Astrocyte of the spinal cord (primary cell): ENCODE measurements around the gene ARHGAP31.
"Not testable (repeated sequence)": the region's sequence is repeated elsewhere in the genome, so short reads cannot be mapped to it uniquely, and the experiment has no call there.

Source experiments
- DNase-seq: peaks from one replicate; pipeline ENCODE4 v3.0.0; 2011; ENCODE audit warnings: low read depth, low spot score
- H3K4me3 ChIP-seq: 2 replicates; pipeline ENCODE4 v1.5.1; 2011; ENCODE audit warnings: low read depth, mild to moderate bottlenecking, low read length, moderate library complexity
- in situ Hi-C: cut with HindIII; loops from 2 replicates; pipeline ENCODE4 v1.10.0; 2017; ENCODE audit warnings: low sequenced_read_pairs
- TF ChIP-seq, protein P1 (sequence below): IDR thresholded peaks from 2 replicates; pipeline ENCODE4 v1.5.1; 2012; ENCODE audit warnings: low read depth, mild to moderate bottlenecking, low read length, inconsistent platforms

Gene ARHGAP31

DNA sequence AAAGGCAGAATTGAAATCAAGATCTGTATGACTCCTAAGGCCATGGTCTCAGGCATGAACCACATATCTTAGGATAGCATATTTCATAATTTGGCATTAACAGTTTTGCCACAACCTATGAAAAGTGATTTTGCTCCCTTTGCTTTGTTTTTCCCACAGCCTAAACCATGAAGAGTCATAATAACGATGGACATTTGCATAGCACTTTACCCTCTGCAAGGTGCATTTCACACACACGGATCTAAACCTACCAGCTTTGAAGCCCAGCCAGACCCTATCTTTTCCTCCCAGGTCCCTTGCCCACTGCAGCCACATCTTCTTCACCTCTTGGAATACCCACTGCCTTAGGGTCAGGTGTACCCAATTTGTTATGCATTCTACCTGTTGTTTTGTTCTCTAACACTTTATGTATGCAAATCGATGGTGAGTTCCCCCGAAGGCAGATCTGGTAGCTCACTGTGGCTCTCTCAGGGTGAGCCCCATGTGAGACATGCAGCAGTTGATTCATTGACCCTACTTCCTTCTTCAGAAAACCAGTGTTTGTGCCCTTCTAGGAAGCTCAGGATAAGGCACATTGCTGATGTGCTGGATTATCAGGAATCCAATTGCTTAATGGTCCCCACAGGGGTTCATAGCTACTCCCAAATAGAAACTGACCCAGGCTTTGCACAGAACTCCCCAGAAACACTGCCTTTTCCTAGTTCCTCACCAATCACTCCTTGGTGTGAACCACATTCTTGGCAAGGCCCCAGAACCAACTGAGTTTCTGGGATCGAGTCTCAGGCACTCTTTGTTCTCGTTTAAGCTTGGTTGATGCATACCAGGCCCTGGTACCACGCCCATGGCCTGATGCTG, 8.7 kb downstream of the ARHGAP31 start:
- peak; percentile 21 for DNase-seq
- no peak overlapping the region for H3K4me3 ChIP-seq
- in situ Hi-C loops = no loop called here
- TF ChIP-seq, protein P1, sequence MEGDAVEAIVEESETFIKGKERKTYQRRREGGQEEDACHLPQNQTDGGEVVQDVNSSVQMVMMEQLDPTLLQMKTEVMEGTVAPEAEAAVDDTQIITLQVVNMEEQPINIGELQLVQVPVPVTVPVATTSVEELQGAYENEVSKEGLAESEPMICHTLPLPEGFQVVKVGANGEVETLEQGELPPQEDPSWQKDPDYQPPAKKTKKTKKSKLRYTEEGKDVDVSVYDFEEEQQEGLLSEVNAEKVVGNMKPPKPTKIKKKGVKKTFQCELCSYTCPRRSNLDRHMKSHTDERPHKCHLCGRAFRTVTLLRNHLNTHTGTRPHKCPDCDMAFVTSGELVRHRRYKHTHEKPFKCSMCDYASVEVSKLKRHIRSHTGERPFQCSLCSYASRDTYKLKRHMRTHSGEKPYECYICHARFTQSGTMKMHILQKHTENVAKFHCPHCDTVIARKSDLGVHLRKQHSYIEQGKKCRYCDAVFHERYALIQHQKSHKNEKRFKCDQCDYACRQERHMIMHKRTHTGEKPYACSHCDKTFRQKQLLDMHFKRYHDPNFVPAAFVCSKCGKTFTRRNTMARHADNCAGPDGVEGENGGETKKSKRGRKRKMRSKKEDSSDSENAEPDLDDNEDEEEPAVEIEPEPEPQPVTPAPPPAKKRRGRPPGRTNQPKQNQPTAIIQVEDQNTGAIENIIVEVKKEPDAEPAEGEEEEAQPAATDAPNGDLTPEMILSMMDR = no peak

DNA sequence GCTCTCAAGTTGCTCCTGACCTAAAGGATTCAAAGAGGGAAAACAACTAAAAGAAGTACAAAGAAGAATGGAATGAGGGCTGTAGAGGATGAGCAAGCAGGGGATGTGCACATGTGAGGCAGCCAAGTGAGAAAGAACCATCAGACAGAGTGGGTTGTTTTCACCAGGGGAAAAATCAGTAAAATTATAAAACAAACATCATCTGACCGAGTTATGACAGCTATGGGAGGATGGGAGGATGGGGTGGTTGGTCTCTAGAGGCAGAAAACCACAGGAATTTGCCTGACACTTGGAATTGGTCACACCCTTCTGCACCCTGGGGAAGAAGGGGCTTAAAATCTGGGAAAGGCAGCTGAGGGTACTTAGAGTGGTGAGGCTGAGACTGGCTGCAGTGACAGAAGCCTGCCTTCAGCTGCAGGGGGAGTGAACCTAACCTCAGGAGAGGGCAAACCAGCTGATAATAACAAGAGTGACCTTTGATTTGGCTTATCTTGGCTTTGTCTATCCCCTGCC, 10.1 kb downstream of the ARHGAP31 start:
- H3K4me3 ChIP-seq = no peak overlapping the region
- DNase-seq = peak; percentile 71
- TF ChIP-seq, protein P1 = no peak
- in situ Hi-C loops = no loop called here

DNA sequence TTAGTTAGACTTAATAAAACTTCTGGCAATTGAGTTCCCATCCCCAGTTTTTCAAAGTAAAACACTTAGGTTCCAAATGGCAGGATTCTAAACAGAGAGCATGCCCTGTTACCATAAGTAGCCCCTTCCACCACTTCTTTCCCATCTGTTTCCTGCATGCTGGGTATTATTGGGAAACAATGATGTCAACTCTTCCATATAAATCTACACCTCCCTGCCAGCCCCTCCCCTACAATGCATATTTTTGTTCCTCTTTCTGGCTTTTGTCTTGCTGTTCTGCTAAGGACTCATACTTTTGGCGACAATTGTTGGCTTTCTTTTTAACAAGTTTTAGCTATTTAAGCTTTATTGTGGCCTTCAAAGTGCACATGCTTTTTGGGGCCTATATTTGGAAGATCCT, 11.1 kb downstream of the ARHGAP31 start:
- DNase-seq = no peak
- in situ Hi-C loops = no loop called here
- no peak overlapping the region for H3K4me3 ChIP-seq
- TF ChIP-seq, protein P1 = no peak

DNA sequence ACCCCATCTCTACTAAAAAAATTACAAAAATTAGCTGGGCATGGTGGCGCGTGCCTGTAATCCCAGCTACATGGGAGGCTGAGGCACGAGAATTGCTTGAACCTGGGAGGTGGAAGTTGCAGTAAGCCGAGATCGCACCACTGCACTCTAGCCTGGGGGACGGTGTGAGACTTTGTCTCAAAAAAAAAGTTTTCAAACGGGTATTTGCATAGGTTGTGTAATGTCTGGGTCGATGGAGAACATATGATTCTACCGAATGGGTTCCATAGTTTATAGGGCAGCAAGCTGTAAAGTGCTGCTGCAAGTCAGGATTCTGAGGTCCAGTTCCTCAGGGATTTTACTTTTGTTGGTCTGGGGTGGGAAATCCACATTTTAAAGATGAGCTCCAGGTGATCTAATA, 12.2 kb downstream of the ARHGAP31 start:
- H3K4me3 ChIP-seq, in situ Hi-C loops: not testable (repeated sequence)

DNA sequence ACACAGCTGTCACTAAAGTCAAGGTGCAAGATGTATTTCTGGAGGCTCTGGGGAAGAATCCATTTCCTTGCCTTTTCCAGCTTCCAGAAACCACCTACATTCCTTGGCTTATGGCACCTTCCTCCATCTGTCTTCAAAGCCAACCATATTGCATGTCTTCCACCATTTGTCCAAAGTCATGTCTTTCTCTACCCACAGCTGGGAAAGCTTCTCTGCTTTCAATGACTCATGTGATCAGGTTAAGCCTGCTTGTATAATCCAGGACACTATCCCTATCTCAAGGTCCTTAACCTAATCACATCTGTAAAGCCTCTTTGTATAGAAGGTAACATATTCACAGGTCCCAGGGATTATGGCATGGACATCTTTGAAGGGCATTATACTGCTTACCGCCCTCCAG, 14.2 kb downstream of the ARHGAP31 start:
- TF ChIP-seq, protein P1 = no peak
- no peak for DNase-seq
- no peak overlapping the region for H3K4me3 ChIP-seq
- in situ Hi-C loops = no loop called here

More for the DNA sequence above, 12.2 kb downstream of the ARHGAP31 start:
- DNase-seq = not testable (repeated sequence)

DNA sequence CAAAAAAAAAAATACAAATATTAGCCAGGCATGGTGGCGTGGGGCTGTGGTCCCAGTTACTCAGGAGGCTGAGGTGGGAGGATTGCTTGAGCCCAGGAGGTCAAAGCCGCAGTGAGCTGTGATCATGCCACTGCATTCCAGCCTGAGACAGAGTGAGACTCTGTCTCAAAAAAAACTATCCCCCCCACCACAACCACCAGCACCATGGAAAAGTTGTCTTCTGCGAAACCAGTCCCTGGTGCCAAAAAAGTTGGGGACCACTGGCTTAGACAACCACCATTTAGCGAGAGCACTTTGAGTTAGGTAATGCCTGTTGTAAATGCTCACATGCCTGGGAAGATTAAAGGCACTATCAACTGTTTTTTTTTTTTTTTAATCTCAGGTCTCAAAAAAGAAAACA, 15.4 kb downstream of the ARHGAP31 start:
- no peak overlapping the region for H3K4me3 ChIP-seq
- no peak for DNase-seq
- TF ChIP-seq, protein P1 = no peak
- in situ Hi-C loops = no loop called here

DNA sequence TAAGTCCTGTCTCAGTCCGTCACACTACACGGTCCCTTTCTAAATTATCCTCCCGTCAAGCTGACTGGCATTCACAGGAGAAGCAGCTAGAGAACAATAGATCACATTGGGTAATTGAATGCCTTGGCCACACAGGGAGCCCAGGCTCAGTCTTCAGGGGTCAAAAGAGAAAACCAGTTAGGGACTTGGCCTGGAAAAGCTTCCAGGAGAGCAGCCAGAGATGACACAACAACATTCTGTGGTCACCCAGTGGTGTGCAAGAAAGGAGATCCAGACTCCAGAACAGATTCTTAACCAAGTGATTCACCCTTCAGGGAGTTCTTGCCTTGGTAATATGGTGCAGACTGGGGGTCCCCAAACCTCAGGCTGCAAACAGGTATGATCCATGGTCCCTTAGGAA, 15.9 kb downstream of the ARHGAP31 start:
- in situ Hi-C loops = no loop called here
- peak; percentile 98 for DNase-seq
- TF ChIP-seq, protein P1 = no peak
- H3K4me3 ChIP-seq = no peak overlapping the region
